IMR-90 (cell line): ENCODE measurements around the gene EVL. TPM values are rescaled to one million over a fixed set of nuclear protein-coding genes. Genes with fewer than 3 reads are reported as not detected.

Source experiments
- ATAC-seq: fragments of 200-7000 bp; cut with Tn5 transposase; 2 replicates; pipeline ENCODE4 v1.9.1; 2020; ENCODE audit warnings: low read depth, mild to moderate bottlenecking, moderate library complexity
- BruUV-seq: library from RNA; stranded (reverse); fragments of 400-500 nt; replicated peaks from 2 replicates; lab custom pipeline; 2021; lab: Mats Ljungman, UMichigan
- CTCF ChIA-PET: fragments of 300-600 bp; formaldehyde crosslinking; extraction: SDS; loops from one replicate; lab custom pipeline; 2021; ENCODE audit warnings: antibody characterized with exemption; lab: Yijun Ruan, JAX
- POLR2A ChIA-PET: fragments of 300-600 bp; sonication (Branson Sonifier 250); formaldehyde crosslinking; loops from one replicate; lab custom pipeline; 2022; ENCODE audit warnings: antibody characterized with exemption; ENCODE audit not compliant: unreplicated experiment; lab: Charles Lee
- DNase-seq: peaks from one replicate; pipeline ENCODE4 v3.0.0; 2013
- H2AFZ ChIP-seq: replicated peaks from 2 replicates; pipeline ENCODE3; 2013; ENCODE audit warnings: low read length, mild to moderate bottlenecking; ENCODE audit not compliant: poor library complexity
- H2AK5ac ChIP-seq: 2 replicates; pipeline ENCODE4 v1.6.1; 2013; ENCODE audit warnings: low read depth, low read length, inconsistent platforms
- H2AK9ac ChIP-seq: replicated peaks from 2 replicates; pipeline ENCODE3; 2013; ENCODE audit warnings: mild to moderate bottlenecking, low read depth, low read length, moderate library complexity; ENCODE audit not compliant: poor library complexity
- H2BK120ac ChIP-seq: 2 replicates; pipeline ENCODE4 v1.6.1; 2013; ENCODE audit warnings: low read depth, low read length, inconsistent platforms
- H2BK15ac ChIP-seq: 3 replicates; pipeline ENCODE4 v1.6.1; 2013; ENCODE audit warnings: low read depth, low read length, inconsistent platforms
- H2BK20ac ChIP-seq: 2 replicates; pipeline ENCODE4 v1.6.1; 2013; ENCODE audit warnings: low read depth, mild to moderate bottlenecking, inconsistent platforms, low read length, moderate library complexity
- H2BK5ac ChIP-seq: 2 replicates; pipeline ENCODE4 v1.6.1; 2013; ENCODE audit warnings: mild to moderate bottlenecking, low read depth, low read length, inconsistent platforms; ENCODE audit not compliant: poor library complexity, severe bottlenecking
- H3K14ac ChIP-seq: replicated peaks from 2 replicates; pipeline ENCODE4 v1.6.1; 2013; ENCODE audit warnings: low read depth, low read length, inconsistent platforms
- H3K18ac ChIP-seq: 2 replicates; pipeline ENCODE4 v1.6.1; 2013; ENCODE audit warnings: low read depth, low read length, control low read depth
- H3K23ac ChIP-seq: 2 replicates; pipeline ENCODE4 v1.6.1; 2013; ENCODE audit warnings: low read depth, low read length, inconsistent platforms
- H3K27ac ChIP-seq: 2 replicates; pipeline ENCODE4 v1.5.1; 2013; ENCODE audit warnings: mild to moderate bottlenecking, control low read depth, low read length; ENCODE audit not compliant: insufficient read depth
- H3K27me3 ChIP-seq: 2 replicates; pipeline ENCODE4 v1.6.1; 2013; ENCODE audit warnings: low read length; ENCODE audit not compliant: control insufficient read depth, insufficient read depth
- H3K36me3 ChIP-seq: 2 replicates; pipeline ENCODE4 v1.6.1; 2013; ENCODE audit warnings: low read length, mixed read lengths; ENCODE audit not compliant: control insufficient read depth, insufficient read depth
- H3K4ac ChIP-seq: 2 replicates; pipeline ENCODE4 v1.6.1; 2013; ENCODE audit warnings: low read depth, low read length, inconsistent platforms
- H3K4me1 ChIP-seq: 2 replicates; pipeline ENCODE4 v1.6.1; 2013; ENCODE audit warnings: low read length, mixed read lengths; ENCODE audit not compliant: control insufficient read depth, insufficient read depth
- H3K4me2 ChIP-seq: 2 replicates; pipeline ENCODE4 v1.6.1; 2013; ENCODE audit warnings: low read depth, mild to moderate bottlenecking, control low read depth, low read length, moderate library complexity
- H3K4me3 ChIP-seq: 2 replicates; pipeline ENCODE4 v1.5.1; 2013; ENCODE audit warnings: low read depth, mild to moderate bottlenecking, control low read depth, low read length, moderate library complexity; ENCODE audit not compliant: insufficient read depth
- H3K56ac ChIP-seq: 2 replicates; pipeline ENCODE4 v1.6.1; 2013; ENCODE audit warnings: low read length, inconsistent platforms; ENCODE audit not compliant: insufficient read depth; ENCODE audit errors: extremely low read depth
- H3K79me1 ChIP-seq, 2 experiments: 2 replicates each; pipeline ENCODE4 v1.6.1; 2013; ENCODE audit warnings: low read length in 2 of 2, inconsistent platforms in 1 of 2, low read depth in 1 of 2
- H3K9ac ChIP-seq: 2 replicates; pipeline ENCODE4 v1.6.1; 2013; ENCODE audit warnings: low read depth, low read length, control low read depth
- H3K9me1 ChIP-seq: 2 replicates; pipeline ENCODE4 v1.6.1; 2013; ENCODE audit warnings: low read length, inconsistent platforms; ENCODE audit not compliant: insufficient read depth
- H3K9me3 ChIP-seq: 2 replicates; pipeline ENCODE4 v1.6.1; 2013; ENCODE audit warnings: low read length; ENCODE audit not compliant: control insufficient read depth, insufficient read depth
- H4K20me1 ChIP-seq: 2 replicates; pipeline ENCODE4 v1.6.1; 2013; ENCODE audit warnings: low read length, inconsistent platforms; ENCODE audit not compliant: insufficient read depth
- H4K5ac ChIP-seq: 2 replicates; pipeline ENCODE4 v1.6.1; 2013; ENCODE audit warnings: mild to moderate bottlenecking, low read depth, low read length, control low read depth
- H4K8ac ChIP-seq, 2 experiments: 2 replicates each; pipeline ENCODE4 v1.6.1; 2013; ENCODE audit warnings: low read depth in 2 of 2, low read length in 2 of 2, control low read depth in 1 of 2, inconsistent platforms in 1 of 2
- H4K91ac ChIP-seq: 2 replicates; pipeline ENCODE4 v1.6.1; 2013; ENCODE audit warnings: low read depth, low read length, inconsistent platforms; ENCODE audit not compliant: insufficient read depth
- CTCF ChIP-seq: conservative IDR thresholded peaks from 2 replicates; pipeline ENCODE4 v1.5.1; 2012; ENCODE audit warnings: mild to moderate bottlenecking, low read depth, low read length, improper control_type of control experiment
- MAZ ChIP-seq: IDR thresholded peaks from 2 replicates; pipeline ENCODE4 v1.6.1; 2012; ENCODE audit warnings: low read depth, mild to moderate bottlenecking, low read length, improper control_type of control experiment, moderate library complexity, borderline replicate concordance
- WGBS, 2 experiments: methylation state at CpG; one replicate each; pipeline versions ENCODE4 v1.1.5 to v1.1.7; 2013; ENCODE audit warnings: missing lambda C conversion rate in 2 of 2; ENCODE audit not compliant: insufficient read length in 1 of 2; ENCODE audit errors: extremely low coverage in 2 of 2; 5-methylcytosine and 5-hydroxymethylcytosine counted together
- dilution Hi-C: fragments of 300-500 bp; cut with HindIII; formaldehyde crosslinking; loops from one replicate; pipeline ENCODE4 v1.14.3; 2018; ENCODE audit warnings: low sequenced_read_pairs; ENCODE audit not compliant: unreplicated experiment
- in situ Hi-C: fragments of 300-500 bp; cut with MboI; formaldehyde crosslinking; loops from 3 replicates; pipeline ENCODE4 v1.14.3; 2019; ENCODE audit warnings: low sequenced_read_pairs, inconsistent platforms, mixed read lengths
- intact Hi-C: fragments of 100-400 bp; cut with micrococcal nuclease; formaldehyde crosslinking; loops from 2 replicates; pipeline ENCODE4 v1.10.0; 2022
- polyA plus RNA-seq, 3 experiments: library from polyadenylated mRNA; depleted of rRNA; stranded (reverse); fragments of >200 nt; gene quantifications; 2 replicates each; pipeline ENCODE4 v1.2.3, GENCODE V29; 2012; ENCODE audit warnings: low replicate concordance in 1 of 3
- total RNA-seq: library from RNA; depleted of rRNA; stranded (reverse); fragments of >200 nt; gene quantifications from 2 replicates; pipeline ENCODE4 v1.2.3, GENCODE V29; 2012

EVL gene
- total and polyA plus RNA-seq, 2 of the 4 experiments (the other 2 are of a cell fraction) = 7.2 to 36.5 TPM

- intact Hi-C loops (no loop called here), in situ Hi-C loops (no loop called here), dilution Hi-C loops (no loop called here)
- BruUV-seq = no TSS peak
- peaks cover 9 to 15% of the 10 kb centered on the region in 2 experiments; a peak in 2 of 4 replicates for H3K79me1 ChIP-seq
- TF ChIP-seq MAZ (no peak), CTCF (no peak)
- H4K91ac ChIP-seq = no peak overlapping the region
- CTCF ChIA-PET = no interaction called here
- no peak overlapping the region for H3K23ac ChIP-seq
- H2BK15ac ChIP-seq = no peak overlapping the region
- no peak overlapping the region for H2BK120ac ChIP-seq
- no peaks in the 10 kb centered on the region for H3K27me3 ChIP-seq
- POLR2A ChIA-PET = interaction anchor here (0.6 kb wide), 1 partner anchor 19 kb away, joined by 6 read pairs; no protein-coding TSS in a partner anchor
- no CpG with 5 or more reads among the region's 12 CpGs for WGBS, 2 experiments
- no peak overlapping the region for H3K4me2 ChIP-seq
- H3K4me3 ChIP-seq = no peak overlapping the region
- peaks cover 3% of the 10 kb centered on the region for H4K20me1 ChIP-seq
- no peak overlapping the region for H4K5ac ChIP-seq
- no peak overlapping the region for H2AFZ ChIP-seq
- no peaks in the 10 kb centered on the region for H3K9me3 ChIP-seq
- peaks cover 5% of the 10 kb centered on the region; the same call in 1 of the 2 replicates for H3K4me1 ChIP-seq
- H3K14ac ChIP-seq = no peak overlapping the region
- H3K36me3 ChIP-seq = peaks cover 4% of the 10 kb centered on the region; the same call in 1 of the 2 replicates
- H2BK5ac ChIP-seq = no peak overlapping the region
- H3K18ac ChIP-seq = no peak overlapping the region
- H2BK20ac ChIP-seq = no peak overlapping the region
- H3K9ac ChIP-seq = no peak overlapping the region
- H3K4ac ChIP-seq = no peak overlapping the region
- H2AK5ac ChIP-seq = no peak overlapping the region
- no peak overlapping the region for H2AK9ac ChIP-seq
- no peak overlapping the region for H3K56ac ChIP-seq
- no peak overlapping the region for H4K8ac ChIP-seq
- no peak overlapping the region for H3K27ac ChIP-seq
- no peak for DNase-seq
- H3K9me1 ChIP-seq = 0 out of 2 replicates have a peak, but pooled peaks cover 3% of the 10 kb centered on the region
- no peak for ATAC-seq
These were observed 16.9 kb downstream of the EVL start for GRCh38 chr14:100081997-100082625.
